Left colon (tissue), 2 donors: Measurements from ENCODE around the gene RAB27A. TPM values are rescaled to one million over a fixed set of nuclear protein-coding genes. Genes with fewer than 3 reads are reported as not detected.

Experiments
- ATAC-seq: fragments of 200-7000 bp; cut with Tn5 transposase; one replicate; pipeline ENCODE4 v1.9.1; 2020; ENCODE audit warnings: mild to moderate bottlenecking, moderate library complexity
- DNase-seq, 2 donors: peaks; one replicate each; pipeline ENCODE4 v3.0.0-alpha.2; 2020
- intact Hi-C, 2 donors: fragments of 100-400 bp; cut with DNase I in 1 of 2; cut with micrococcal nuclease in 1 of 2; formaldehyde crosslinking; loops; one replicate each; pipeline versions ENCODE4 v1.11.2 to v1.14.0; 2022; cut with DNase I, micrococcal nuclease
- total RNA-seq, 2 donors: library from RNA; stranded (reverse); fragmentation: NEBNext Ultra II Directional; extraction: Animal tissue kit (Norgen Biotek cat#: 25700); gene quantifications; one replicate each; pipeline ENCODE4 v1.2.1, GENCODE V29; 2021
- donor health status: DM: no; HTN: no; CAD: no.
- donor health status: DM: yes; HTN: yes; CAD: no.

RAB27A gene
- total RNA-seq, 2 donors from 2014 or later = 82.8 to 98.0 TPM

GRCh38 chr15:55196458-55197361 lies 92.9 kb downstream of the RAB27A start, which contains the start of gene RSL24D1:
Gene RSL24D1 (minus strand): TSS chr15:55196941. CDS start chr15:55196890, 51 bp downstream.
- ATAC-seq = peak; percentile 97
- peak; percentile 95 to 97 for DNase-seq
- intact Hi-C loops = no loop called here

GRCh38 chr15:55195996-55196395 lies 93.6 kb downstream of the RAB27A start:
- intact Hi-C loops = no loop called here
- ATAC-seq (peak; percentile 27), DNase-seq (no peak)

- no peak for DNase-seq
- ATAC-seq = no peak
- intact Hi-C loops = no loop called here
These were observed 95.4 kb downstream of the RAB27A start for GRCh38 chr15:55194256-55194655.

- ATAC-seq = no peak
- no peak for DNase-seq
- intact Hi-C loops = no loop called here
These were observed 103.3 kb downstream of the RAB27A start for GRCh38 chr15:55186331-55186730.

DNA sequence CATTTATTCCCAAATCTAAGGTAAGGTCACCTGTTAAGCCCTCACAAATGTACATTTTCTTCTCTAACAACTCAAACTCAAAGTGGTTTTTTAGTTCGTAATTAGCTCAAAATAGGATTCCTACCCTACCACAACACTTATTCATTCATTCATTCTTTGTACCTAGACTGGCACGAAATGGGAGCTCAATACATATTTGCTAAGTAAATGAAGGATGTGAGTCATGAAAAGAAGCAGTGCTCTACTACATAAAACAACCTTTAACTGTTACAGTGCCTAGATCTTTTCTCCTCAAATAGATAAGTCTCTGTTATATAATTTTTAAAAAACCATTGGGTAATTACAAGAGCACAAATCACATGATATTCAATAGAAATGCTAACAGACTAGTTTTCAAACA lies 105.9 kb downstream of the RAB27A start:
- intact Hi-C loops = no loop called here
- DNase-seq (no peak), ATAC-seq (no peak)

GRCh38 chr15:55179141-55179540 lies 110.5 kb downstream of the RAB27A start:
- no peak for ATAC-seq
- intact Hi-C loops = no loop called here
- no peak for DNase-seq

GRCh38 chr15:55170361-55170760 lies 119.3 kb downstream of the RAB27A start:
- DNase-seq (no peak), ATAC-seq (no peak)
- intact Hi-C loops = no loop called here

GRCh38 chr15:55168350-55168974 lies 121.2 kb downstream of the RAB27A start:
- intact Hi-C loops = no loop called here
- peak; percentile 26 to 66 for DNase-seq
- peak; percentile 65 for ATAC-seq

GRCh38 chr15:55164284-55164683 lies 125.3 kb downstream of the RAB27A start:
- no peak for ATAC-seq
- intact Hi-C loops = no loop called here
- DNase-seq = no peak

Other genes starting within 250 kb of the RAB27A start
- 10 to 100 TPM; 36.0 to 46.0 TPM for gene RSL24D1, start 92.9 kb downstream of the RAB27A start, total RNA-seq
- 10 to 100 TPM in 1 of 2 donors, 1 to 10 TPM in 1; 8.9 to 10.1 TPM for gene PIGBOS1, start 29.3 kb upstream of the RAB27A start, total RNA-seq
- gene PIGB, start 29.4 kb upstream of the RAB27A start, total RNA-seq = 10 to 100 TPM; 14.5 to 15.9 TPM
- 10 to 100 TPM; 45.5 to 65.6 TPM for gene CCPG1, start 118.5 kb upstream of the RAB27A start, total RNA-seq
- 1 to 10 TPM; 5.3 to 5.4 TPM for gene PIERCE2, start 118.7 kb upstream of the RAB27A start, total RNA-seq
- under 1 TPM in 1 of 2 donors, not detected in 1; 0.17 TPM for gene DNAAF4, start 218.4 kb upstream of the RAB27A start, total RNA-seq